Common myeloid progenitor, CD34-positive (primary cell): ENCODE data around the gene IFT43.

Experiments
- CTCF ChIA-PET: fragments of 350-600 bp; sonication (Branson Sonifier 250); formaldehyde crosslinking; loops from one replicate; lab custom pipeline; 2021; ENCODE audit warnings: antibody characterized with exemption; lab: Charles Lee
- POLR2A ChIA-PET: fragments of 350-600 bp; sonication (Branson Sonifier 250); formaldehyde crosslinking; loops from one replicate; lab custom pipeline; 2021; ENCODE audit warnings: antibody characterized with exemption; lab: Charles Lee
- DNase-seq, 3 donors: peaks; one replicate each; pipeline versions ENCODE4 v3.0.0 to v3.0.0-alpha.2; 2013
- H3K27ac ChIP-seq, 2 experiments: 1 replicate in 1 of 2; 2 replicates in 1 of 2; pipeline ENCODE4 v1.7.0; 2013; ENCODE audit warnings: inconsistent platforms in 2 of 2, low read length in 2 of 2, mild to moderate bottlenecking in 2 of 2, low read depth in 1 of 2, moderate library complexity in 1 of 2; ENCODE audit not compliant: severe bottlenecking in 2 of 2, insufficient read depth in 1 of 2, poor library complexity in 1 of 2
- H3K27me3 ChIP-seq, 5 experiments: replicated peaks in 2 of 5; 1 replicate in 3 of 5; 2 replicates in 2 of 5; pipeline versions ENCODE4 v1.6.1 to v1.7.0; 2013; ENCODE audit warnings: low read length in 4 of 5, mild to moderate bottlenecking in 2 of 5, moderate library complexity in 2 of 5, inconsistent platforms in 1 of 5; ENCODE audit not compliant: insufficient read depth in 5 of 5, control insufficient read depth in 4 of 5
- H3K36me3 ChIP-seq, 4 experiments: 1 replicate in 2 of 4; 2 replicates in 2 of 4; pipeline versions ENCODE4 v1.6.1 to v1.7.0; 2013; ENCODE audit warnings: low read length in 3 of 4, control low read depth in 1 of 4, mild to moderate bottlenecking in 1 of 4; ENCODE audit not compliant: control insufficient read depth in 4 of 4, insufficient read depth in 4 of 4
- H3K4me1 ChIP-seq, 4 experiments: 1 replicate in 3 of 4; 2 replicates in 1 of 4; pipeline versions ENCODE4 v1.6.1 to v1.7.1; 2013; ENCODE audit warnings: low read length in 3 of 4, mild to moderate bottlenecking in 3 of 4, control low read depth in 1 of 4, inconsistent platforms in 1 of 4, moderate library complexity in 1 of 4; ENCODE audit not compliant: control insufficient read depth in 4 of 4, insufficient read depth in 4 of 4; ENCODE audit errors: control extremely low read depth in 1 of 4
- H3K4me3 ChIP-seq, 7 experiments: 1 replicate in 4 of 7; 2 replicates in 3 of 7; pipeline versions ENCODE4 v1.5.1 to v1.7.0; 2013; ENCODE audit warnings: mild to moderate bottlenecking in 7 of 7, low read length in 6 of 7, moderate library complexity in 6 of 7, inconsistent platforms in 2 of 7, low read depth in 2 of 7, control low read depth in 1 of 7; ENCODE audit not compliant: insufficient read depth in 4 of 7, control insufficient read depth in 1 of 7; ENCODE audit errors: extremely low read depth in 1 of 7
- H3K9me3 ChIP-seq, 5 experiments: 1 replicate in 4 of 5; 2 replicates in 1 of 5; pipeline versions ENCODE4 v1.6.1 to v1.7.1; 2013; ENCODE audit warnings: low read length in 4 of 5, mild to moderate bottlenecking in 2 of 5, inconsistent platforms in 1 of 5, low read depth in 1 of 5, moderate library complexity in 1 of 5; ENCODE audit not compliant: control insufficient read depth in 4 of 5, insufficient read depth in 2 of 5; ENCODE audit errors: control extremely low read depth in 1 of 5
- WGBS: methylation state at CpG from one replicate; pipeline ENCODE4 v1.1.5; 2013; ENCODE audit not compliant: insufficient coverage; 5-methylcytosine and 5-hydroxymethylcytosine counted together

The IFT43 gene

GRCh38 chr14:76019676-76020075, 34.1 kb downstream of the IFT43 start:
- ChIA-PET CTCF (no interaction called here), POLR2A (interaction anchor here (0.7 kb wide), 1 partner anchor 326 kb away, joined by 3 read pairs; no protein-coding TSS in a partner anchor)
- H3K27me3 ChIP-seq: no peaks in the 10 kb centered on the region
- H3K4me1 ChIP-seq: no peaks in the 10 kb centered on the region
- peaks cover 0 to 16% (median 3%) of the 10 kb centered on the region in 5 experiments for H3K9me3 ChIP-seq
- H3K27ac ChIP-seq: no peak overlapping the region
- 83% methylated on average over 1 of the region's 2 CpGs for WGBS
- peak in 2 of 3 donors; percentile 4 to 5 for DNase-seq
- H3K4me3 ChIP-seq: no peak overlapping the region
- peaks cover 0 to 33% (median 12%) of the 10 kb centered on the region in 4 experiments for H3K36me3 ChIP-seq

DNA sequence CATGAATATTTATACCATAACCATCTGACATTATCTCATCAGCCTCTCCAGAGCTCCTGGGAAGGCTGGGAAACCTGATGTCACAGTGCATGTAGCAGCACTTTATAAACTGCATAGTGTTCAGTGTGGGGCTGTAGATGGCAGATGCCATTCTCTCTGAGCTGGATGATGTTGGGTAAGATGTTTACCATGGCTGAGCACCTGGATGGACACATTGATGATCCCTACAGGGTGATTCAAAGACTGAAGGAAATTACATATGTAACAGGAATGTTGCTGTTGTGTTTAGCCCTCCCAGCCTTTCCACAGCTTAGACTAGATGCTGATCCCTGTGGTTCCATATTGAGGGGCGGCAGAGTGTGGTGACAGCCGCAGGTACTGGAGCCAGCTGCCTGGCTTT, 37.4 kb downstream of the IFT43 start:
- no peak overlapping the region for H3K4me3 ChIP-seq
- no peak overlapping the region for H3K27ac ChIP-seq
- ChIA-PET CTCF (no interaction called here), POLR2A (no interaction called here)
- no peaks in the 10 kb centered on the region for H3K27me3 ChIP-seq
- 100% methylated on average over 2 of the region's 2 CpGs for WGBS
- H3K9me3 ChIP-seq: peaks cover 0 to 12% (median 3%) of the 10 kb centered on the region in 5 experiments
- peaks cover 0 to 30% (median 11%) of the 10 kb centered on the region in 4 experiments for H3K36me3 ChIP-seq
- H3K4me1 ChIP-seq: no peaks in the 10 kb centered on the region
- DNase-seq: no peak

GRCh38 chr14:76023757-76024156, 38.2 kb downstream of the IFT43 start:
- CTCF ChIA-PET: no interaction called here
- Histone ChIP-seq H3K9me3 (peaks cover 0 to 12% (median 3%) of the 10 kb centered on the region in 5 experiments), H3K36me3 (peaks cover 0 to 33% (median 11%) of the 10 kb centered on the region in 4 experiments), H3K27me3 (no peaks in the 10 kb centered on the region), H3K4me1 (no peaks in the 10 kb centered on the region), H3K27ac (no peak overlapping the region), H3K4me3 (no peak overlapping the region)
- POLR2A ChIA-PET: no interaction called here
- WGBS: no CpG with 5 or more reads among the region's 1 CpG
- DNase-seq: no peak

DNA sequence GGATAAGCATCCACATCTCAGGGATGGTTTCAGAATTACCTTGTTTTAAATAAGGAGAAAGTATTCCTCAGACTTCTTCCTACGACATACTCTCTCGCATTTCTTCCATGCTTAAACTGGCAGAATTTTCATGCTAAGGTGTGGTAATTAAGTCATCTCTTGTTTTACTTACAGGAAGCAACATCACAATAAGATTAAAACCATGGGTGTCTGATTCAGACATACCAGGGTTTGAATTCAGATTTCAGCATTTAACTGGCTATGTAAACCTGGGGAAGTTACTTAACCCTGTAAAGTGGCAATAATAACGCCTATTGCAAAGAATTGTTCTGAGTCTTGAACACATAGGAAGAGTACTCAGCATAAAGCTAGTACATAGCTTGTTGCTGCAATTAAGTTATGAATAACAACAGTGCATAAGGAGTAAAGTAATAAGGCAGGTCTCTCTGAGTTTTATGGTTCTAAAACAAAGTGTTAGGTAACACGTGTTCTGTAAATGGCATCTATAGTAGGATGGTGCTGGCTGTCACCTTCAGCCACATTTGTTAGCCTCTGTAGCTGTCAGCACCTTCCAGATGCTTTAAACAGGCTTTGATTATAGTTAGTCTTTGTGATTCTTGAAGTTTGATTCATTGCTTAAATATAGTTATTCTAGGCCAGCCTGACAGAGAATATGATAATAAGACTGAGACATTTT, 38.8 kb downstream of the IFT43 start:
- CTCF ChIA-PET: no interaction called here

DNA sequence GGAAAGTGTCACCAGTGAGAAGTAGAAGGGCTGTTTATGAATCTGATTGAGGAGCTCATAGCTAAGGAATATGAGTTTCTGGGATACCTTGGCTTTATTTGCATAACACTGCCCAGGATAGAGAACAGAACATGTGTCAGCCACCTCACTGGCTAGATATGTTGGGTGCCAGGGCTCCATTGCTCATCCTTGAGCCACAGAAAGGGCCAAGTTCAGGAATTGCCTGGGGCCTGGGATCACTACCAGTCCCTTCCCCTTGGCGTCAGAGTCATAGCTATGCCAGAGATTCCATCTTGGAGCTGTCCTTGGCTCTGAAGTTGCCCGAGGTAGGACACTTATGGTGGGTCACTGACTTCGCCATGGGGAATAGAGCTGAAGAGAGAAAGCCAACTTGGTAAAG, 49.0 kb downstream of the IFT43 start:
- no peak for DNase-seq
- Histone ChIP-seq H3K9me3 (no peaks in the 10 kb centered on the region), H3K27me3 (no peaks in the 10 kb centered on the region), H3K4me1 (no peaks in the 10 kb centered on the region), H3K27ac (no peak overlapping the region), H3K4me3 (no peak overlapping the region), H3K36me3 (peaks cover 0 to 8% (median 3%) of the 10 kb centered on the region in 4 experiments)
- ChIA-PET POLR2A (no interaction called here), CTCF (no interaction called here)
- 100% methylated on average over 3 of the region's 3 CpGs for WGBS

More for the DNA sequence above, 38.8 kb downstream of the IFT43 start:
- DNase-seq: no peak
- no peaks in the 10 kb centered on the region for H3K4me1 ChIP-seq
- POLR2A ChIA-PET: no interaction called here
- H3K9me3 ChIP-seq: peaks cover 0 to 10% (median 2%) of the 10 kb centered on the region in 5 experiments
- peaks cover 0 to 30% (median 10%) of the 10 kb centered on the region in 4 experiments for H3K36me3 ChIP-seq
- WGBS: 100% methylated on average over 2 of the region's 4 CpGs
- no peak overlapping the region for H3K27ac ChIP-seq
- no peak overlapping the region for H3K4me3 ChIP-seq
- no peaks in the 10 kb centered on the region for H3K27me3 ChIP-seq

DNA sequence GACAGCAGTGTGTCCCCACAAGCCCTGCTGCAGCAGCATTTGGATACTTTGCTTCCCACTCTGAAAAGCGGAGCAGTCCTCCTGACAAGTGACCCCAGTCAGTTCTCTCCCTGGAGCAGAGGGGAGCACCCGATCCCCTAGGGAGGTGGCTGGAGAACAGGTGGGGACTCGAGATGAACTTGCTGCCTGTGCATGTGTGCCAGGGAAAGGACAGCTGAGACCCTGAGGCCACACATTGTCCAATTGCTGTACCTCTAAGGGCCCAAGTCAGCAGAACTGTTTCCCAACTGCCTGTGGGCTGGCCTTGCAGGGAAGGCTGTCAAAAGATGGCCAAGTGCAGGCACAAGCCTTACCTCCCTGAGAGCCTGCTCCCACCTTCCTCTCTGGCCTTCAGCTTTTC, 55.1 kb downstream of the IFT43 start:
- peaks cover 0 to 3% (median 0%) of the 10 kb centered on the region in 4 experiments for H3K36me3 ChIP-seq
- CTCF ChIA-PET: interaction anchor here (3.9 kb wide), 1 partner anchor 9 kb away, joined by 16 read pairs; no protein-coding TSS in a partner anchor
- H3K4me3 ChIP-seq: no peak overlapping the region
- no peak overlapping the region for H3K27ac ChIP-seq
- DNase-seq: no peak
- H3K4me1 ChIP-seq: no peaks in the 10 kb centered on the region
- no peaks in the 10 kb centered on the region for H3K27me3 ChIP-seq
- H3K9me3 ChIP-seq: no peaks in the 10 kb centered on the region
- WGBS: 100% methylated on average over 3 of the region's 3 CpGs
- POLR2A ChIA-PET: no interaction called here

DNA sequence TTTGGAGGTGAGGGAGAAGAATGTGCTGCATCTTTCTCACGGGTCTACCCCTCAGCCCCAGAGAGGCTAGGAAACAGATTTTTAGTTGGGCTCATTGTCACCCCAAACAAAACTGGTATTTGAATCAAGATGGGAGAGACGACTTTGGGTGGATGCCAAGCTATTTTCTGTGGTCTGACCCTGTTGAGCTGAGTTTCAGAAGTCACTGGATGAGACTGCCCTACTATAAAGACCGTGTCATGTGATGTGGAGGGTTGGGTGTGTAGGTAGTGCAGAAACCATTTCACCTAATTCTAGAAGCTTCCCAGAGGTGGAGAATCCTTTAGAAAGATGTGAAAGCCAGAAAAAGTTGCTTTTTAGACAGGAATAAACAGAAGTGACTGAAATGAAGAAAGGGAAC, 60.2 kb downstream of the IFT43 start:
- ChIA-PET CTCF (interaction anchor here (1.6 kb wide), 1 partner anchor 599 kb away, joined by 3 read pairs; no protein-coding TSS in a partner anchor), POLR2A (no interaction called here)
- WGBS: no CpG with 5 or more reads among the region's 3 CpGs
- DNase-seq: no peak
- H3K4me1 ChIP-seq: peaks cover 0 to 9% (median 8%) of the 10 kb centered on the region in 4 experiments
- no peaks in the 10 kb centered on the region for H3K9me3 ChIP-seq
- H3K27me3 ChIP-seq: no peaks in the 10 kb centered on the region
- H3K36me3 ChIP-seq: peaks cover 0 to 2% (median 0%) of the 10 kb centered on the region in 4 experiments
- no peak overlapping the region for H3K27ac ChIP-seq
- H3K4me3 ChIP-seq: no peak overlapping the region
